GM20000 (cell line): ENCODE results near the gene ATP6V0D1.

Source experiments
- DNase-seq: peaks from one replicate; pipeline ENCODE4 v3.0.0; 2012; ENCODE audit warnings: low spot score
- TF ChIP-seq, protein P1 (sequence below): IDR thresholded peaks from 2 replicates; pipeline ENCODE4 v1.5.1; 2012; ENCODE audit warnings: mild to moderate bottlenecking, control low read depth; ENCODE audit errors: extremely low read depth, missing control alignments

The ATP6V0D1 gene

DNA sequence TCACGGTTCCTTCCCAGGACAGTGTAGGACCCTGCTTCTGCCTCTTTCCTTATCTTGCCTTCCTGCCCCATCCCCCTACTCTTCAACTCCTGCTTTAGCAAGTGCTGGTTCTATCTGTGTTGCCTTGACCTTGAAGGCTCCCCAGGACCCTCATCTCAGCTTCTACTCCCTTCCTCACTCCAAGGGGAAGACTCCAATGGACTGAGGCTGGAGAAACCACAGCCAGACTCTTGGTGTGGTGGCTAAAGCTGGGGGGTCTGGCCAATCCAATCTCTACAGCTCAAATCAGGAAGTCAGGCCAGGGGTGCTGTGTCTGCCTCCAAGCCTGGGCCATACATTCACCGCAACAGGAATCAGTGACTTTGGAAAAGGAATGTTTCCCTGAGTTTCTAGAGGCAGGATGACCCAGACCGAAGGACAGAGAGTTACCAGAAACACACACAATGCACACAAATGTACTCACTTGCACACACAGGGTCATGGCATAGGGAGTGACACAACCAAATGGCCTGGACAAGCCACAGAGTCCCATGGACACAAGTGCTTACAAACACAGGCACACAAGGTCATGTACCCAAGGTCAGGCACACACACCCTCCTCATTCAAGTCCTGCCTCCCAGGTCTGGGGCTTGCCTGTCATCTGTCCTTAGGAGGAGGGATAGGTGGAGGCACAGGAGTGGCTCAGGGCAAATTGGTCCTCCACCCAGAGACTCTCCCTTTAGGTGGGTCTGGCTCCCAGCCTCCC, 51.7 kb downstream of the ATP6V0D1 start:
- DNase-seq: no peak
- TF ChIP-seq, protein P1, sequence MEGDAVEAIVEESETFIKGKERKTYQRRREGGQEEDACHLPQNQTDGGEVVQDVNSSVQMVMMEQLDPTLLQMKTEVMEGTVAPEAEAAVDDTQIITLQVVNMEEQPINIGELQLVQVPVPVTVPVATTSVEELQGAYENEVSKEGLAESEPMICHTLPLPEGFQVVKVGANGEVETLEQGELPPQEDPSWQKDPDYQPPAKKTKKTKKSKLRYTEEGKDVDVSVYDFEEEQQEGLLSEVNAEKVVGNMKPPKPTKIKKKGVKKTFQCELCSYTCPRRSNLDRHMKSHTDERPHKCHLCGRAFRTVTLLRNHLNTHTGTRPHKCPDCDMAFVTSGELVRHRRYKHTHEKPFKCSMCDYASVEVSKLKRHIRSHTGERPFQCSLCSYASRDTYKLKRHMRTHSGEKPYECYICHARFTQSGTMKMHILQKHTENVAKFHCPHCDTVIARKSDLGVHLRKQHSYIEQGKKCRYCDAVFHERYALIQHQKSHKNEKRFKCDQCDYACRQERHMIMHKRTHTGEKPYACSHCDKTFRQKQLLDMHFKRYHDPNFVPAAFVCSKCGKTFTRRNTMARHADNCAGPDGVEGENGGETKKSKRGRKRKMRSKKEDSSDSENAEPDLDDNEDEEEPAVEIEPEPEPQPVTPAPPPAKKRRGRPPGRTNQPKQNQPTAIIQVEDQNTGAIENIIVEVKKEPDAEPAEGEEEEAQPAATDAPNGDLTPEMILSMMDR: no peak

DNA sequence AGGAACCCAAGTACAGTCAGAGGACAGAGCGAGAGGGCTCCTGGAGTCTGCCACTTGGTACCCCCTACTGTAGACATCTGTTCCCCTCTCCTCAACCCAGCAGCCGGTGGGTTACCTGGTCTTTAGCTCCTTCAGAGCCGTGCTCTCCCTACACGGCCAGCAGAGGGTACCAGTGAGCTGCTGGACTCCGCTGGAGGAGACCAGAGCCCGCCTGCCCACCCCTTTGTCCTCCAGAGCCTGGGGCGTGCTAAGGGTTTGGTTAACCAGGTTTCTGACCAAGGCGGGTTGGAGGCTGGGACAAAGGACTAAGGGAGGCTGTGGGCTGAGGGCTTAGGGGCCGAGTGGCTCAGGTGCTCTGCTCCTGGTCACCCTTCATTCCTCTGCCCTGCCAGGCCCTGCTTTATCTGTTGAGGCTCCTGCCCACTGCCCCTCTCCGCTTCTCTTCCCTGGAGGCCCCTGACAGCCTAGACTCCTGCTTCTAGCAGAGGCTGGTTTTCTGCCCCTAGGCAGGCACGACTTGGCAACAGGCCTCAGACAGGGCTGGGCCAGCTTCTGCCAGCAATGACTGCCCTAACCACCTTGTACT, 52.7 kb downstream of the ATP6V0D1 start:
- TF ChIP-seq, protein P1: peak; percentile 87
- peak; percentile 85 for DNase-seq

DNA sequence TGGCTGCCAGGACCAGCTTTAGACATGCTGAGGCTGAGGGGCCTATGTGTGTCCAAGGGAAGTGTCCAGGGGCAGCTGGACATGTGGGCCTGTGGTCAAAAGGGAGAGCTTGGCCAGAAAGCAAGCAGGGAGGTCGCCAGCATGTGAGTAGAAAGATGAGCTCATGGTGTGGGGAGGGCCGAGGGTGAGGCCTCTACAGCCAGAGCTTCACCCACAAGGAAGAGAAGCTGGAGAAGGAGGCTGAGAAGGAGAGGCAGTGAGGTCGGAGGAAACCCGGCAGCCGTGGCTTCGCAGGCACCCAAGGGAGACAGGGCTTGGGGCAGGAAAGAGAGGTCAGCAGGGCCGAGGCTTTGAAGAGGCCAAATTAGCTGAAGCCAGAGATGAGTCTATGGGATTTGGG, 54.0 kb downstream of the ATP6V0D1 start:
- no peak for DNase-seq
- TF ChIP-seq, protein P1: no peak

DNA sequence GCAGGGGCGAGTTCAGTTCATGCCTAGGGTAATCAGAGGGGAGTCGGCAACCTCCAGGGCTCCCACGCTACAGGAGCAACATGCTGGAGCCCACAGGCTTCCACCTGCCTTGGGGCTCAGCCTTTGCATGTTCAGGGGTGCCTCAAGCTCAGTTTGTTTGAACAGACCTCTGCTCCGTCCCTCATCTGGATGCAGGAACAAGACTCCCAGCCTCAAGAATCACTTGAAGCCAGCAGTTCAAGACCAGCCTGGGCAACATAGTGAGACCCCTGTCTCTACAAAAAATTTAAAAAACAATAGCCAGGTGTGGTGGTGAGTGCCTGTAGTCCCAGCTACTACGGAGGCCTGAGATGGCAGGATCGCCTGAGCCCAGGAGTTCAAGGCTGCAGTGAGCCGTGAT, 54.9 kb downstream of the ATP6V0D1 start:
- no peak for DNase-seq
- TF ChIP-seq, protein P1: no peak

DNA sequence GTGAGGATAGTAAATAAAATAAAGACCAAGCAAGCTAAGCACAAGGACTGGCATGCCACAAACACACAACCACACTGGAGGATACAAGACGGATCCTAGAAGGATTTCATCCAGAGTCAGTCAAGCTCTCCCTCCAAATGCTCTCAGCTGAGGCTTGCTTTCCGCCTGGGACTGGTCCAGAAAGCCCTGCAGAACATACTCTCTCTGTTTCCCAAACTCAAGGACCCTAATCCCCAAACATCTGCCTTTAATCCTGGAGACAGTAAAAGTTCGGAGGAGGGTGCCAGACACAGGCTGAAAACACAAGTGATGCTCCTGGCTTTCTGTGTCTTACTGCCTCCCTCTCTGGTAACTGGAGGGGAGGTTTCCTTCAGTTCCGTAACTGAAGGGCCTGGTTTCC, 55.4 kb downstream of the ATP6V0D1 start:
- TF ChIP-seq, protein P1: no peak
- no peak for DNase-seq

DNA sequence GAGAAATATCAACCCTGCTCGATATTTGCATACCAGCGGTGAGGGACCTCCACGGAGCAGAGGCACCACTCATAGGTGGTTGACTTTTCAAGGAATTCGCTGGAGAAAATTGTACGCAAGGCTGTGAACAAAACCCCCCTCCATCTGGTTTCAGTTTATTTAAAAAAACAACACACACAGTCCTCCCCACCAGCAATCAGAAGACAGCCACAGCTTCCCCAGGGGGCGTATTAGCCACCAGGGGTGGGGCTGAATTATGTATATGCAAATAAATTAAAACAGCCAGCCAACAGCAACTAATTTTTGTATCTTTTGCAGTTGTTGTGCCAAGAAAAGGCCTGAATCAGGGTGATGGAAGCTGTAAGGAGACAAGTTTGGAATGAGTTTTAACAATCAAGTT, 55.9 kb downstream of the ATP6V0D1 start:
- DNase-seq: no peak
- TF ChIP-seq, protein P1: no peak

DNA sequence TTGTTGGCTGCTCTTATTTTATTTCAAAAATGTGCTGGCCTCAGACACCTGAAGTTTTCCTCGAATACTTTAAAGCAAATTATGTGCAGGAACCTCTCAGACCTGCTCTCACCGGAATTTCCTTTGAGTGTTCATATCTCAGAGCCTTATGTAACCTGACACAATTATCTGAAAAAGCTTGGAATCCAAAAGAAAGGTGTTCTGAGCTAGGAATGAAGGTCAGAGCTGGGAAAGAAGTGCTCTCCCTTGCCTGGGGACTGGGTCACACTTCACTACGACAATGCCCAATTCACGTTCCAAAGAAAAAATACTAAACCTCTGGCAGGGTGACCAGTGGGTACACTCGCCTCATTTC, 56.7 kb downstream of the ATP6V0D1 start:
- no peak for DNase-seq
- TF ChIP-seq, protein P1: no peak
